ENCODE data around the gene OR2B6. TPM values are rescaled to one million over a fixed set of nuclear protein-coding genes. Genes with fewer than 3 reads are reported as not detected.

The OR2B6 gene
- total RNA-seq, 1 experiment from 2014 or later = not detected

DNA sequence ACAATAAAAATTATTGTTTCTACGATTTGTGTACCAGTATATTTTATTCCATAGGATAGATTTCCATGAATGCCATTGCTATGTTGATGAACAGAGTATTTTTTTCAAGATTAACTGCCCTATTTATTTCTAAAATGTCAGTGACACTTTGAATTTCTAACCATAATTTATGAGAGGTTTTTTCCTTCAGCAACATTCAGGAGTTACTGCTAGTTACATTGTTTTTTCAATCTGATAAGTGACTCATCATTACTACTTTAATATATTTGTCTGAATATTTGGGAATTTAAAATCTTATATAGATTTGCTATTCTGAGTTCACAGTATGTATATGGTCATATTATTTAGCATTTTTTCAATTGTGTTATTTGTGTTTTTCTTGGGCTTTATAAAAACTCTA is 6.0 kb upstream of the OR2B6 start:
- Mint-ChIP-seq H3K27me3 (ENCODE audit: low read depth) (peaks cover 18% of the 10 kb centered on the region), H3K27ac (no peak overlapping the region)
- WGBS (ENCODE audit: extremely low coverage, insufficient read length, low lambda C conversion rate) = no CpG with 5 or more reads among the region's 1 CpG

More for the DNA sequence above, 6.0 kb upstream of the OR2B6 start:
- Histone ChIP-seq H2BK5ac (ENCODE audit: insufficient read length, low read length) (no peak overlapping the region), H3K4me1 (ENCODE audit: insufficient read depth, low read length) (no peaks in the 10 kb centered on the region), H4K5ac (ENCODE audit: insufficient read length, low read depth, low read length) (no peak overlapping the region), H3K23ac (ENCODE audit: insufficient read length, low read depth, low read length) (no peak overlapping the region), H3K4ac (ENCODE audit: low read depth, low read length) (no peak overlapping the region), H4K8ac (replicated peaks; ENCODE audit: insufficient read length, low read depth, low read length) (no peak overlapping the region), H3K14ac (ENCODE audit: insufficient read depth, low read length) (no peak overlapping the region), H3K9ac (ENCODE audit: extremely low read depth, insufficient read length, low read length) (no peak overlapping the region), H3K4me2 (ENCODE audit: insufficient read depth, insufficient read length, low read length) (no peak overlapping the region), H2BK12ac (ENCODE audit: insufficient read length, low read depth, low read length) (no peak overlapping the region), H3K18ac (ENCODE audit: insufficient read length, low read depth, low read length) (no peak overlapping the region), H2AFZ (ENCODE audit: low read length) (no peak overlapping the region), H2BK15ac (ENCODE audit: low read depth, low read length) (no peak overlapping the region), H3K56ac (ENCODE audit: insufficient read length, low read depth, low read length) (no peak overlapping the region), H3K9me3 (ENCODE audit: control insufficient read depth, low read depth, low read length) (no peaks in the 10 kb centered on the region), H2AK5ac (ENCODE audit: insufficient read length, low read length) (no peak overlapping the region), H3K27ac (ENCODE audit: insufficient read length, low read depth, low read length) (no peak overlapping the region), H3K79me2 (ENCODE audit: insufficient read depth, low read length) (no peaks in the 10 kb centered on the region), H4K91ac (ENCODE audit: insufficient read length, low read depth, low read length) (no peak overlapping the region), H3T11ph (ENCODE audit: low read length) (no peak overlapping the region), H4K20me1 (ENCODE audit: control insufficient read depth, insufficient read depth, insufficient read length) (no peaks in the 10 kb centered on the region), H3K79me1 (ENCODE audit: insufficient read depth, low read depth, low read length, poor library complexity, severe bottlenecking) (no peaks in the 10 kb centered on the region), H3K23me2 (ENCODE audit: insufficient read length, low read depth, low read length, poor library complexity, severe bottlenecking) (no peaks in the 10 kb centered on the region), H3K27me3 (ENCODE audit: insufficient read depth, low read length) (no peaks in the 10 kb centered on the region), H2BK120ac (ENCODE audit: low read depth, low read length, poor library complexity, severe bottlenecking) (no peak overlapping the region), H2BK20ac (ENCODE audit: low read depth, low read length, poor library complexity, severe bottlenecking) (no peak overlapping the region)
- no peaks in the 10 kb centered on the region for H3K36me3 Mint-ChIP-seq (ENCODE audit: insufficient read depth in 1 of 3, low read depth in 3 of 3)
- no peaks in the 10 kb centered on the region for H3K9me3 Mint-ChIP-seq
- no peak overlapping the region for H3K4me3 Mint-ChIP-seq
- DNase-seq = no peak
- no peaks in the 10 kb centered on the region for H3K4me1 Mint-ChIP-seq
- TF ChIP-seq, protein P1, sequence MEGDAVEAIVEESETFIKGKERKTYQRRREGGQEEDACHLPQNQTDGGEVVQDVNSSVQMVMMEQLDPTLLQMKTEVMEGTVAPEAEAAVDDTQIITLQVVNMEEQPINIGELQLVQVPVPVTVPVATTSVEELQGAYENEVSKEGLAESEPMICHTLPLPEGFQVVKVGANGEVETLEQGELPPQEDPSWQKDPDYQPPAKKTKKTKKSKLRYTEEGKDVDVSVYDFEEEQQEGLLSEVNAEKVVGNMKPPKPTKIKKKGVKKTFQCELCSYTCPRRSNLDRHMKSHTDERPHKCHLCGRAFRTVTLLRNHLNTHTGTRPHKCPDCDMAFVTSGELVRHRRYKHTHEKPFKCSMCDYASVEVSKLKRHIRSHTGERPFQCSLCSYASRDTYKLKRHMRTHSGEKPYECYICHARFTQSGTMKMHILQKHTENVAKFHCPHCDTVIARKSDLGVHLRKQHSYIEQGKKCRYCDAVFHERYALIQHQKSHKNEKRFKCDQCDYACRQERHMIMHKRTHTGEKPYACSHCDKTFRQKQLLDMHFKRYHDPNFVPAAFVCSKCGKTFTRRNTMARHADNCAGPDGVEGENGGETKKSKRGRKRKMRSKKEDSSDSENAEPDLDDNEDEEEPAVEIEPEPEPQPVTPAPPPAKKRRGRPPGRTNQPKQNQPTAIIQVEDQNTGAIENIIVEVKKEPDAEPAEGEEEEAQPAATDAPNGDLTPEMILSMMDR (conservative IDR thresholded peaks at IDR 0.05) = no peak

All from H9 (cell line).